Fibroblast of pulmonary artery (primary cell): ENCODE results near the gene NLN.
"Not testable (repeated sequence)": the region's sequence is repeated elsewhere in the genome, so short reads cannot be mapped to it uniquely, and the experiment has no call there.

ENCODE experiments used
- DNase-seq: peaks from one replicate; pipeline ENCODE4 v3.0.0-alpha.2; 2010; ENCODE audit warnings: low read depth
- H3K4me3 ChIP-seq: replicated peaks from 2 replicates; pipeline ENCODE4 v1.5.1; 2011; ENCODE audit warnings: low read depth, mild to moderate bottlenecking, control low read depth, low read length, moderate library complexity
- CTCF ChIP-seq: IDR thresholded peaks from 2 replicates; pipeline ENCODE4 v1.5.1; 2011; ENCODE audit warnings: mild to moderate bottlenecking, control low read depth, low read length, inconsistent platforms; ENCODE audit errors: missing control alignments

NLN gene

GRCh38 chr5:65801352-65801783 is 79.4 kb downstream of the NLN start:
- H3K4me3 ChIP-seq: no peak overlapping the region
- TF ChIP-seq CTCF: no peak
- DNase-seq: peak; percentile 77

DNA sequence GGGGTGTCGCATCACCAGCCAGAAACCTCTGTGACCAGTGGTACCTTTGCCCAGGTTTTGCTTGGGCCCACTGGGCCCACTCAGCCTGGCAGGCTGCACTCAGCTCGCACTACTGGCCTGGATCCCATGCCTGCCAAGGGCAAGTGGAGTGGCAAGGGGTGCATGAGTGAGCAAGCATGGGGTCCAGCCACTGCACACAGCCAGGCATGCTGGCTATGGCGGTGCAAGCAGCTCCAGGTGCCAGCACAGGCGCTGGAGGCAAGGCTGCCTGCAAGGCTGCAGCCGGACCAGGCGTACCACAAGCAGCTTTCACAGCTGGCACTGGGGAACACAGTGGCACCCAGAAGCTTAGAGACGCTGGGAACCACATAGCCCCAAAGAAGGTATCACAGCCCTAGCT is 80.1 kb downstream of the NLN start:
- no peak for DNase-seq
- no peak overlapping the region for H3K4me3 ChIP-seq
- TF ChIP-seq CTCF: no peak

- no peak overlapping the region for H3K4me3 ChIP-seq
- DNase-seq: no peak
- TF ChIP-seq CTCF: no peak
Measured at GRCh38 chr5:65802820-65803219, 80.8 kb downstream of the NLN start.

GRCh38 chr5:65803699-65804391 is 81.8 kb downstream of the NLN start:
- no peak for TF ChIP-seq CTCF
- H3K4me3 ChIP-seq: no peak overlapping the region
- DNase-seq: no peak

DNA sequence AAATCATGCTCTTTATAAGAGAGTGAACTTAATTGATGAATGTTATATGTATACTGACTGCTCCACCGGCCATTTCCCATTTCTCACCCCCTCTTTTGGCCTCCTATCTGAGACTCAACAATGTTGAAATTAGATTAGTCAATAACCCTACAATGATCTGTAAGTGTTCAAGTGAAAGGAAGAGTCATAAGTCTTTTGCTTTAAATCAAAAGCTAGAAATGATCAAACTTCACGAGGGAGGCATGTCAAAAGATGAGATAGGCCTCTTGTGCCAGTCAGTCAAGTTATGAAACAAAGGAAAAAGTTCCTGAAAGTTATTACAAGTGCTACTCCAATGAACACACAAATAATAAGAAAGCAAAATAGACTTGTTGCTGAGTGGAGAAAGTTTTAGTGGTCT is 83.1 kb downstream of the NLN start:
- no peak for DNase-seq
- no peak overlapping the region for H3K4me3 ChIP-seq
- TF ChIP-seq CTCF: no peak

DNA sequence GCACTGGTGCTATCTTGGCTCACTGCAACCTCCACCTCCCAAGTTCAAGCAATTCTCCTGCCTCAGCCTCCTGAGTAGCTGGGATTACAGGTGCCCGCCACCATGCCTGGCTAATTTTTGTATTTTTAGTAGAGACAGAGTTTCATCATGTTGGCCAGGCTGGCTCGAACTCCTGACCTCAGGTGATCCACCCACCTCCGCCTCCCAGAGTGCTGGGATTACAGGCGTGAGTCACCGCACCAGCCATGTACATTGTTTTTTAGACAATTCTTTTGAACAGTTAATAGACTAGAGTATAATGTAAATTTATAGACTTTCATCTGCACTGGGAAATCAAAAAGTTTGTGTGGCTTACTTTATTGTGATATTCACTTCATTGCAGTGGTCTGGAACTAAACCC is 85.5 kb downstream of the NLN start:
- not testable (repeated sequence) for H3K4me3 ChIP-seq, DNase-seq

DNA sequence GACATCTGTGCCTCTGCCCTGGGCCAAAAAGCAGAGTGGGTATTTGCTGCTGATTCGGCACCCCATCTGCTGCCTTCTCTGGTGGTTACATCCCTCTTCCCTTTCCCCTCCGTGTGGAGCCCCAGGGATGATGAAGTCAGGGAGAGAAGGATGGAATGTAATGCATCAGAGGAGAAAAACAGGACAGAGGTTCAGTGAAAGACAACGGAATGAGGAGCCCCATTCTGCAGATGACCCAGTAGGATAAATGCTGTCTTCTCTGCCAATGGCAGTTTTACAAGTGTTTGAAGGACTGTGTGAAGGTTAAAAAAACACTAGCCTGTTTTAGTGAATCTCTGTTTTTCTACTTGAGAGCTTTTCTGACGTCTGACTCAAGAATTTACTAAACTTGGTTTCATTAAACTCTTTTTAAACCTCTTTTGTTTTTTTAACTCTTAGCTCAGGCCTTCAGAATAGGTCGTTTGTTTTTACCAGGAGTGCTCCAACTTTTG is 86.3 kb downstream of the NLN start:
- DNase-seq: no peak
- no peak for TF ChIP-seq CTCF
- H3K4me3 ChIP-seq: no peak overlapping the region
